ENCODE measurements around the gene PHRF1. TPM values are rescaled to one million over a fixed set of nuclear protein-coding genes. Genes with fewer than 3 reads are reported as not detected.

PHRF1 gene
- total RNA-seq, 3 donors from 2014 or later (not counting 1 experiment from before 2014, with no cell fraction given), result 46.1 to 52.0 (median 46.9) TPM

DNA sequence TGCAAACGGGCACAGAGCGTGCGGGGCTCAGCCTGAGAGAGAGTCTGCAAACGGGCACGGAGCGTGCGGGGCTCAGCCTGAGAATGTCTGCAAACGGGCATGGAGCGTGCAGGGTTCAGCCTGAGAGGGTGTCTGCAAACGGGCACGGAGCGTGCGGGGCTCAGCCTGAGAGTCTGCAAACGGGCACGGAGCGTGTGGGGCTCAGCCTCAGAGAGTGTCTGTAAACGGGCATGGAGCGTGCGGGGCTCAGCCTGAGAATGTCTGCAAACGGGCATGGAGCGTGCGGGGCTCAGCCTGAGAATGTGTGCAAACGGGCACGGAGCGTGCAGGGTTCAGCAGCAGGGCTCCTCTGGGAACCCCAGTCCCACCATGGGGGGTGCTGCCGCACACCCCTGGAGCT is 13.5 kb downstream of the PHRF1 start:
- peaks cover 14% of the 10 kb centered on the region for H3K4me1 ChIP-seq (ENCODE audit: control insufficient read depth, insufficient read depth, low read length)
- no peak overlapping the region for H3K4me3 ChIP-seq (ENCODE audit: low read length)
- Mint-ChIP-seq H3K4me3 (no peak overlapping the region), H3K27ac (peak overlapping the region in 1 of 2 donors; percentile 31), H3K9me3 (no peaks in the 10 kb centered on the region), H3K27me3 (ENCODE audit: low read depth in 2 of 2) (no peaks in the 10 kb centered on the region), H3K4me1 (peaks cover 16 to 33% of the 10 kb centered on the region in 2 donors), H3K36me3 (peaks cover 8% of the 10 kb centered on the region)
- H3K36me3 ChIP-seq (ENCODE audit: control insufficient read depth, insufficient read depth, low read length), result peaks cover 57% of the 10 kb centered on the region
- no peaks in the 10 kb centered on the region for H3K9me3 ChIP-seq (ENCODE audit: control insufficient read depth, insufficient read depth, low read length)
- no peak for DNase-seq
- TF ChIP-seq, protein P1, sequence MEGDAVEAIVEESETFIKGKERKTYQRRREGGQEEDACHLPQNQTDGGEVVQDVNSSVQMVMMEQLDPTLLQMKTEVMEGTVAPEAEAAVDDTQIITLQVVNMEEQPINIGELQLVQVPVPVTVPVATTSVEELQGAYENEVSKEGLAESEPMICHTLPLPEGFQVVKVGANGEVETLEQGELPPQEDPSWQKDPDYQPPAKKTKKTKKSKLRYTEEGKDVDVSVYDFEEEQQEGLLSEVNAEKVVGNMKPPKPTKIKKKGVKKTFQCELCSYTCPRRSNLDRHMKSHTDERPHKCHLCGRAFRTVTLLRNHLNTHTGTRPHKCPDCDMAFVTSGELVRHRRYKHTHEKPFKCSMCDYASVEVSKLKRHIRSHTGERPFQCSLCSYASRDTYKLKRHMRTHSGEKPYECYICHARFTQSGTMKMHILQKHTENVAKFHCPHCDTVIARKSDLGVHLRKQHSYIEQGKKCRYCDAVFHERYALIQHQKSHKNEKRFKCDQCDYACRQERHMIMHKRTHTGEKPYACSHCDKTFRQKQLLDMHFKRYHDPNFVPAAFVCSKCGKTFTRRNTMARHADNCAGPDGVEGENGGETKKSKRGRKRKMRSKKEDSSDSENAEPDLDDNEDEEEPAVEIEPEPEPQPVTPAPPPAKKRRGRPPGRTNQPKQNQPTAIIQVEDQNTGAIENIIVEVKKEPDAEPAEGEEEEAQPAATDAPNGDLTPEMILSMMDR (IDR thresholded peaks at IDR 0.05), result no peak
- 93% methylated on average over 26 of the region's 26 CpGs for WGBS (ENCODE audit: insufficient coverage)
- intact Hi-C loops (cut with micrococcal nuclease), result no loop called here
- no peak overlapping the region for H3K27ac ChIP-seq (ENCODE audit: low read length)
- ATAC-seq, result no peak
- H3K27me3 ChIP-seq (ENCODE audit: control insufficient read depth, insufficient read depth, low read length), result no peaks in the 10 kb centered on the region

DNA sequence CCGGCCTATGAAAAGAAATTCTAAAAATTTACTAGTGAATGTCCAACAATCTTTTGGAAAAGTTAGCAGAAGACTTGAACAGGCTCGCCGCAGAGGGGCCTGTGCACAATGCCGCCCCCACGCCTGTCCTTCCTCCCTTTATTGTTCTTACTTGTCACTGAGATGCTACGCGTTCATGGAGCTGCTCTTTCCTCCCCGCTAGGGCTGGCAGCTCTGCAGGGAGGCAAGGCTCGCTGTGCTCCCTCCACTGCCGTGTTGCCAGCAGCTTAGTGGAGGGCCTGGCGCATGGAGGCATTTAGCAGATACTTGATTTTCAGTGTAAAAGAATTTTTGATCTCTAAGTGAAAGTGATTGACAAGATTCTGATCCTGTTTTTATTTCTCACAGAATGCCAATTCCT is 14.7 kb downstream of the PHRF1 start:
- Histone ChIP-seq H3K9me3 (ENCODE audit: control insufficient read depth, insufficient read depth, low read length) (no peaks in the 10 kb centered on the region), H3K4me3 (ENCODE audit: low read length) (no peak overlapping the region), H3K36me3 (ENCODE audit: control insufficient read depth, insufficient read depth, low read length) (peaks cover 64% of the 10 kb centered on the region), H3K27me3 (ENCODE audit: control insufficient read depth, insufficient read depth, low read length) (no peaks in the 10 kb centered on the region), H3K4me1 (ENCODE audit: control insufficient read depth, insufficient read depth, low read length) (peaks cover 15% of the 10 kb centered on the region), H3K27ac (ENCODE audit: low read length) (no peak overlapping the region)
- no peaks in the 10 kb centered on the region for H3K27me3 Mint-ChIP-seq (ENCODE audit: low read depth in 2 of 2)
- TF ChIP-seq, protein P1 (IDR thresholded peaks at IDR 0.05), result no peak
- H3K36me3 Mint-ChIP-seq, result peaks cover 8% of the 10 kb centered on the region
- peaks cover 16 to 34% of the 10 kb centered on the region in 2 donors for H3K4me1 Mint-ChIP-seq
- DNase-seq (no peak), ATAC-seq (no peak)
- intact Hi-C loops (cut with micrococcal nuclease), result no loop called here
- H3K4me3 Mint-ChIP-seq, result no peak overlapping the region
- H3K27ac Mint-ChIP-seq, result no peak overlapping the region
- no peaks in the 10 kb centered on the region for H3K9me3 Mint-ChIP-seq
- WGBS (ENCODE audit: insufficient coverage), result 81% methylated on average over 11 of the region's 11 CpGs

DNA sequence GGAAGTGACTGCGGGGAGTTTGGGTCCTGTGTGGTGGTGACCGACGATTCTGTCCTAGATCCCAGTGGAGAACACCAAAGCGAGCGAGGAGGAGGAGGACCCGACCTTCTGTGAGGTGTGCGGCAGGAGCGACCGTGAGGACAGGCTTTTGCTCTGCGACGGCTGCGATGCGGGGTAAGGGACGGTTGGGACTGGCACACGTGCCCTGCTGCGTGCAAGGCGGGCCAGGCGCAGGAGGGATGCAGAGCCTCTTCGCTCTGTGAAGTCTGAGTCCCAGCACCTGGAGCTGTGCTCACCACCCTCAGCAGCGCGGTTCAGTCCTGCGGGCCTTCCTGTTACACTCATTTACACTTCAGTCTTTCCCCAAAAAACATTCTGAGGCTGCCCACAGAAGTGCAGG is 16.2 kb downstream of the PHRF1 start:
- Mint-ChIP-seq H3K4me3 (no peak overlapping the region), H3K9me3 (no peaks in the 10 kb centered on the region), H3K27ac (no peak overlapping the region), H3K27me3 (ENCODE audit: low read depth in 2 of 2) (no peaks in the 10 kb centered on the region), H3K36me3 (peaks cover 8% of the 10 kb centered on the region), H3K4me1 (peaks cover 17 to 29% of the 10 kb centered on the region in 2 donors)
- no peak for ATAC-seq
- TF ChIP-seq, protein P1 (IDR thresholded peaks at IDR 0.05), result no peak
- H3K4me3 ChIP-seq (ENCODE audit: low read length), result no peak overlapping the region
- DNase-seq, result no peak
- WGBS (ENCODE audit: insufficient coverage), result 98% methylated on average over 22 of the region's 22 CpGs
- H3K27me3 ChIP-seq (ENCODE audit: control insufficient read depth, insufficient read depth, low read length), result no peaks in the 10 kb centered on the region
- no peak overlapping the region for H3K27ac ChIP-seq (ENCODE audit: low read length)
- peaks cover 19% of the 10 kb centered on the region for H3K4me1 ChIP-seq (ENCODE audit: control insufficient read depth, insufficient read depth, low read length)
- intact Hi-C loops (cut with micrococcal nuclease), result no loop called here
- peaks cover 69% of the 10 kb centered on the region for H3K36me3 ChIP-seq (ENCODE audit: control insufficient read depth, insufficient read depth, low read length)
- H3K9me3 ChIP-seq (ENCODE audit: control insufficient read depth, insufficient read depth, low read length), result no peaks in the 10 kb centered on the region

DNA sequence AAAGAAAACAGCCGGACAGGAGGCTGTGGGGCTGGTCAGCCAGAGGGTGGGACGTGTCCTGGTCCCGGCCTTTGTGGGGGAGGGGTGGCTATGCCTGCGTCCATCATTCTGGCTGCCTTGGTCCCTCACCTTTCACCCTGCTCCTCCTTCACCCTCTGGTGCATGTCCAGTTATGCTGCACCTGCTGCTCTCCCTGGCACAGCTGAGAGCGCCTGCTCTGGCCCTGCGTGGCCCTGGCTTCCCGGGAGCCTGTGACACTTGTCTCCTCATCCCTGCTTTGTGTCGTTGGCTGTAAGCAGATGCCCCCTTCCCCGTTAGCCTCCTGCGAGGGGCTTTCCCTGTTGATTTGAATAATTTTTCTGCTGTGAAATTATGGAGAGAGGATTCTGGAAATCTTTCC is 16.6 kb downstream of the PHRF1 start:
- no peaks in the 10 kb centered on the region for H3K9me3 ChIP-seq (ENCODE audit: control insufficient read depth, insufficient read depth, low read length)
- Mint-ChIP-seq H3K9me3 (no peaks in the 10 kb centered on the region), H3K36me3 (peaks cover 8% of the 10 kb centered on the region), H3K27me3 (ENCODE audit: low read depth in 2 of 2) (no peaks in the 10 kb centered on the region), H3K27ac (no peak overlapping the region), H3K4me3 (no peak overlapping the region), H3K4me1 (peaks cover 13 to 25% of the 10 kb centered on the region in 2 donors)
- DNase-seq (no peak), ATAC-seq (no peak)
- H3K27ac ChIP-seq (ENCODE audit: low read length), result no peak overlapping the region
- no peak overlapping the region for H3K4me3 ChIP-seq (ENCODE audit: low read length)
- WGBS (ENCODE audit: insufficient coverage), result 96% methylated on average over 10 of the region's 10 CpGs
- TF ChIP-seq, protein P1 (IDR thresholded peaks at IDR 0.05), result no peak
- H3K27me3 ChIP-seq (ENCODE audit: control insufficient read depth, insufficient read depth, low read length), result no peaks in the 10 kb centered on the region
- peaks cover 15% of the 10 kb centered on the region for H3K4me1 ChIP-seq (ENCODE audit: control insufficient read depth, insufficient read depth, low read length)
- H3K36me3 ChIP-seq (ENCODE audit: control insufficient read depth, insufficient read depth, low read length), result peaks cover 71% of the 10 kb centered on the region
- intact Hi-C loops (cut with micrococcal nuclease), result no loop called here

Data from natural killer cell (primary cell).